ENCODE measurements around the gene WDR20. TPM values are rescaled to one million over a fixed set of nuclear protein-coding genes. Genes with fewer than 3 reads are reported as not detected.

The WDR20 gene
- total and polyA plus RNA-seq, 2 donors (not counting 1 experiment from before 2014, with no cell fraction given) = 12.4 to 64.0 TPM

- Histone ChIP-seq H4K20me1 (ENCODE audit: control insufficient read depth, insufficient read depth, low read length, poor library complexity, severe bottlenecking) (no peaks in the 10 kb centered on the region), H2AFZ (ENCODE audit: insufficient read depth, low read depth, low read length, poor library complexity, severe bottlenecking) (no peak overlapping the region), H3K9ac (ENCODE audit: low read length) (no peak overlapping the region), H3K9me3 (ENCODE audit: control extremely low read depth in 1 of 3, control insufficient read depth in 2 of 3, insufficient read depth in 1 of 3, low read length in 2 of 3) (peaks cover 0 to 2% (median 0%) of the 10 kb centered on the region in 3 donors), H3K4me3 (ENCODE audit: control extremely low read depth in 1 of 5, extremely low read depth in 1 of 5, insufficient read depth in 1 of 5, low read depth in 2 of 5, low read length in 4 of 5) (no peak overlapping the region), H3K4me2 (replicated peaks; ENCODE audit: low read depth, low read length, poor library complexity, severe bottlenecking) (no peak overlapping the region), H3K27ac (ENCODE audit: low read length in 2 of 2) (no peak overlapping the region), H3K4me1 (ENCODE audit: control insufficient read depth in 2 of 2, insufficient read depth in 2 of 2, low read length in 2 of 2) (peaks cover 0 to 6% of the 10 kb centered on the region in 2 donors), H3K36me3 (replicated peaks in 1 of 2; ENCODE audit: control extremely low read depth in 1 of 2, control insufficient read depth in 1 of 2, extremely low read depth in 1 of 2, insufficient read depth in 2 of 2, low read length in 1 of 2) (no peaks in the 10 kb centered on the region), H3K27me3 (replicated peaks in 1 of 4; ENCODE audit: control extremely low read depth in 1 of 4, control insufficient read depth in 3 of 4, insufficient read depth in 4 of 4, low read length in 3 of 4) (no peaks in the 10 kb centered on the region), H3K79me2 (ENCODE audit: control insufficient read depth, insufficient read depth, low read length) (no peaks in the 10 kb centered on the region)
- no peaks in the 10 kb centered on the region for H3K27me3 Mint-ChIP-seq
- 91% methylated on average over 22 of the region's 22 CpGs for WGBS (ENCODE audit: insufficient coverage)
- DNase-seq (no peak), ATAC-seq (ENCODE audit: low read depth) (no peak)
- H3K4me3 Mint-ChIP-seq = no peak overlapping the region
- TF ChIP-seq CTCF (IDR thresholded peaks at IDR 0.05) (no peak), EZH2 (IDR thresholded peaks at IDR 0.05; ENCODE audit: borderline replicate concordance, insufficient read depth, low read depth, low read length, poor library complexity, severe bottlenecking) (no peak)
- ChIA-PET POLR2A (no interaction called here), CTCF (interaction anchor here (0.6 kb wide), 1 partner anchor 36 kb away, joined by 3 read pairs; no protein-coding TSS in a partner anchor)
- no peaks in the 10 kb centered on the region for H3K4me1 Mint-ChIP-seq
- H3K9me3 Mint-ChIP-seq (ENCODE audit: insufficient read depth) = no peaks in the 10 kb centered on the region
- no peak overlapping the region for H3K27ac Mint-ChIP-seq
- intact Hi-C loops (cut with micrococcal nuclease) = no loop called here
Measured at GRCh38 chr14:102231476-102232347, 92.0 kb downstream of the WDR20 start.

DNA sequence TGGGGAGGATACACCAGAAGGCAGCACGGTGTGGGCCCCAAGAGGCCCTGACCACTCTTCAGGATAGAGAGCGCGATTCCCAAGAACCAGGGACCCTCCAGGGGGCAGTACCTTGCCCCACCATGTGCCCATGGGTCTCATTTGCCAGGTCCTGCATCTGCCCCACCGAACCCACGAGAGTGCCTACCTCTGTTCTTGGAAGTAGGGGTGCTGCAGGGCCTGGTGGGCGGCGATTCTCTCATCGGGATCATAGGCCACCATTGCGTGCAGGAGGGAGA, 92.6 kb downstream of the WDR20 start:
- Histone ChIP-seq H4K20me1 (ENCODE audit: control insufficient read depth, insufficient read depth, low read length, poor library complexity, severe bottlenecking) (no peaks in the 10 kb centered on the region), H3K36me3 (replicated peaks in 1 of 2; ENCODE audit: control extremely low read depth in 1 of 2, control insufficient read depth in 1 of 2, extremely low read depth in 1 of 2, insufficient read depth in 2 of 2, low read length in 1 of 2) (no peaks in the 10 kb centered on the region), H3K4me1 (ENCODE audit: control insufficient read depth in 2 of 2, insufficient read depth in 2 of 2, low read length in 2 of 2) (peaks cover 0 to 6% of the 10 kb centered on the region in 2 donors), H3K27ac (ENCODE audit: low read length in 2 of 2) (no peak overlapping the region), H3K9me3 (ENCODE audit: control extremely low read depth in 1 of 3, control insufficient read depth in 2 of 3, insufficient read depth in 1 of 3, low read length in 2 of 3) (peaks cover 0 to 2% (median 0%) of the 10 kb centered on the region in 3 donors), H3K79me2 (ENCODE audit: control insufficient read depth, insufficient read depth, low read length) (no peaks in the 10 kb centered on the region), H2AFZ (ENCODE audit: insufficient read depth, low read depth, low read length, poor library complexity, severe bottlenecking) (no peak overlapping the region), H3K9ac (ENCODE audit: low read length) (no peak overlapping the region), H3K4me3 (ENCODE audit: control extremely low read depth in 1 of 5, extremely low read depth in 1 of 5, insufficient read depth in 1 of 5, low read depth in 2 of 5, low read length in 4 of 5) (no peak overlapping the region), H3K27me3 (replicated peaks in 1 of 4; ENCODE audit: control extremely low read depth in 1 of 4, control insufficient read depth in 3 of 4, insufficient read depth in 4 of 4, low read length in 3 of 4) (no peaks in the 10 kb centered on the region), H3K4me2 (replicated peaks; ENCODE audit: low read depth, low read length, poor library complexity, severe bottlenecking) (no peak overlapping the region)
- no peaks in the 10 kb centered on the region for H3K4me1 Mint-ChIP-seq
- ATAC-seq (ENCODE audit: low read depth) (no peak), DNase-seq (no peak)
- no peaks in the 10 kb centered on the region for H3K9me3 Mint-ChIP-seq (ENCODE audit: insufficient read depth)
- no peak for TF ChIP-seq CTCF (IDR thresholded peaks at IDR 0.05)
- H3K27me3 Mint-ChIP-seq = no peaks in the 10 kb centered on the region
- 89% methylated on average over 5 of the region's 9 CpGs for WGBS (ENCODE audit: insufficient coverage)
- POLR2A ChIA-PET = no interaction called here
- H3K27ac Mint-ChIP-seq = no peak overlapping the region
- CTCF ChIA-PET = no interaction called here
- intact Hi-C loops (cut with micrococcal nuclease) = no loop called here
- no peak overlapping the region for H3K4me3 Mint-ChIP-seq
